H1 (cell line): Measurements from ENCODE around the gene FOXF2. TPM values are rescaled to one million over a fixed set of nuclear protein-coding genes. Genes with fewer than 3 reads are reported as not detected.

ENCODE experiments used
- polyA plus RNA-seq, 7 experiments: library from polyadenylated mRNA; depleted of rRNA in 3 of 7; stranded (reverse) in 5 of 7; unstranded in 2 of 7; fragments of >200 nt in 5 of 7; fragments of 200-250 nt in 2 of 7; gene quantifications; 1 replicate in 5 of 7; 2 replicates in 1 of 7; 4 replicates in 1 of 7; pipeline versions ENCODE4 v1.2.1 to v1.2.3, GENCODE V29; 2011 to 2013; ENCODE audit warnings: missing spikeins in 2 of 7, mixed read lengths in 2 of 7
- total RNA-seq: library from RNA; stranded (reverse); fragmentation: NEBNext Ultra II Directional; extraction: Animal tissue kit (Norgen Biotek cat#: 25700); gene quantifications from 2 replicates; pipeline ENCODE4 v1.2.1, GENCODE V29; 2021
- TF ChIP-seq, protein P1 (sequence below): fragments of 300-600 bp; sonication (generic); IDR thresholded peaks from 2 replicates; pipeline ENCODE4 v1.7.1; 2012; ENCODE audit warnings: low read length, moderate library complexity, mild to moderate bottlenecking, inconsistent platforms; ENCODE audit not compliant: insufficient replicate concordance

Gene FOXF2
- total and polyA plus RNA-seq, 2 of the 8 experiments (the other 6 are each of a cell fraction or from before 2014, with no cell fraction given), result 0.05 TPM; not detected in 1

DNA sequence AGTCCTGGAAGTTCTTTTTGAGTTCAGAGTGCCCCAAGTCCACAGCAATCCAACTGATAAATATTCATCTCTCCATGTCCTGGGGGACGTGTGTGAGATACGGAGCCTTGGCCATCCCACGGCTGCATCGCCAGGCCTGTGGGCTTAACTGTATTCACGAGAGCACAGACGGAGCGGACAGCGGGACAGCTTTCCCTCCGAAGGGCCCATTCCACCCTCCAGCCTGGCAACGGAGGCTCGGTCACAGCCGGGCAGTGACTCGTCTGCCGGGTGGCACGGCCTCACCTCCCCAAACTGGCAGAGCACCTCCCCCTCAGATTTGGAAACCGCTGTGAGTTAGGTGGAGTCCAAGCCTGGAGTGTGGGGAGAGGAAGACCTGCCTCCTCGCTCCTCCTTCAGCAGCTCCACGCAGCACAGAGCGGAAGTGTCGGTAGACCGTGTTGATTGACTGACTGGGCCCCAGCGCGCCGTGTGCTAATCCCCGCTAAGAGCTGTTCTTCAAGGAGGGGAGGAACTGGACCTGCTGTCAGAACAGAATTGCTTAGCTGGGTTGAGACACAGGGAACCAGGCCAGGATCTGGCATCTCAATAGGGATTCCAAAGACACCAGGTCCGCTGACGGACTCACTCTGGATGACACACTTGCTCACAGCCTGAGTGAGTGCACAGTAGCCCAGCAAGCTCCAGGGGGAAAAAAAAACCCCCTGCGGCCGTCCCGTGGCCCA, 10.9 kb downstream of the FOXF2 start (continued):
- TF ChIP-seq, protein P1, sequence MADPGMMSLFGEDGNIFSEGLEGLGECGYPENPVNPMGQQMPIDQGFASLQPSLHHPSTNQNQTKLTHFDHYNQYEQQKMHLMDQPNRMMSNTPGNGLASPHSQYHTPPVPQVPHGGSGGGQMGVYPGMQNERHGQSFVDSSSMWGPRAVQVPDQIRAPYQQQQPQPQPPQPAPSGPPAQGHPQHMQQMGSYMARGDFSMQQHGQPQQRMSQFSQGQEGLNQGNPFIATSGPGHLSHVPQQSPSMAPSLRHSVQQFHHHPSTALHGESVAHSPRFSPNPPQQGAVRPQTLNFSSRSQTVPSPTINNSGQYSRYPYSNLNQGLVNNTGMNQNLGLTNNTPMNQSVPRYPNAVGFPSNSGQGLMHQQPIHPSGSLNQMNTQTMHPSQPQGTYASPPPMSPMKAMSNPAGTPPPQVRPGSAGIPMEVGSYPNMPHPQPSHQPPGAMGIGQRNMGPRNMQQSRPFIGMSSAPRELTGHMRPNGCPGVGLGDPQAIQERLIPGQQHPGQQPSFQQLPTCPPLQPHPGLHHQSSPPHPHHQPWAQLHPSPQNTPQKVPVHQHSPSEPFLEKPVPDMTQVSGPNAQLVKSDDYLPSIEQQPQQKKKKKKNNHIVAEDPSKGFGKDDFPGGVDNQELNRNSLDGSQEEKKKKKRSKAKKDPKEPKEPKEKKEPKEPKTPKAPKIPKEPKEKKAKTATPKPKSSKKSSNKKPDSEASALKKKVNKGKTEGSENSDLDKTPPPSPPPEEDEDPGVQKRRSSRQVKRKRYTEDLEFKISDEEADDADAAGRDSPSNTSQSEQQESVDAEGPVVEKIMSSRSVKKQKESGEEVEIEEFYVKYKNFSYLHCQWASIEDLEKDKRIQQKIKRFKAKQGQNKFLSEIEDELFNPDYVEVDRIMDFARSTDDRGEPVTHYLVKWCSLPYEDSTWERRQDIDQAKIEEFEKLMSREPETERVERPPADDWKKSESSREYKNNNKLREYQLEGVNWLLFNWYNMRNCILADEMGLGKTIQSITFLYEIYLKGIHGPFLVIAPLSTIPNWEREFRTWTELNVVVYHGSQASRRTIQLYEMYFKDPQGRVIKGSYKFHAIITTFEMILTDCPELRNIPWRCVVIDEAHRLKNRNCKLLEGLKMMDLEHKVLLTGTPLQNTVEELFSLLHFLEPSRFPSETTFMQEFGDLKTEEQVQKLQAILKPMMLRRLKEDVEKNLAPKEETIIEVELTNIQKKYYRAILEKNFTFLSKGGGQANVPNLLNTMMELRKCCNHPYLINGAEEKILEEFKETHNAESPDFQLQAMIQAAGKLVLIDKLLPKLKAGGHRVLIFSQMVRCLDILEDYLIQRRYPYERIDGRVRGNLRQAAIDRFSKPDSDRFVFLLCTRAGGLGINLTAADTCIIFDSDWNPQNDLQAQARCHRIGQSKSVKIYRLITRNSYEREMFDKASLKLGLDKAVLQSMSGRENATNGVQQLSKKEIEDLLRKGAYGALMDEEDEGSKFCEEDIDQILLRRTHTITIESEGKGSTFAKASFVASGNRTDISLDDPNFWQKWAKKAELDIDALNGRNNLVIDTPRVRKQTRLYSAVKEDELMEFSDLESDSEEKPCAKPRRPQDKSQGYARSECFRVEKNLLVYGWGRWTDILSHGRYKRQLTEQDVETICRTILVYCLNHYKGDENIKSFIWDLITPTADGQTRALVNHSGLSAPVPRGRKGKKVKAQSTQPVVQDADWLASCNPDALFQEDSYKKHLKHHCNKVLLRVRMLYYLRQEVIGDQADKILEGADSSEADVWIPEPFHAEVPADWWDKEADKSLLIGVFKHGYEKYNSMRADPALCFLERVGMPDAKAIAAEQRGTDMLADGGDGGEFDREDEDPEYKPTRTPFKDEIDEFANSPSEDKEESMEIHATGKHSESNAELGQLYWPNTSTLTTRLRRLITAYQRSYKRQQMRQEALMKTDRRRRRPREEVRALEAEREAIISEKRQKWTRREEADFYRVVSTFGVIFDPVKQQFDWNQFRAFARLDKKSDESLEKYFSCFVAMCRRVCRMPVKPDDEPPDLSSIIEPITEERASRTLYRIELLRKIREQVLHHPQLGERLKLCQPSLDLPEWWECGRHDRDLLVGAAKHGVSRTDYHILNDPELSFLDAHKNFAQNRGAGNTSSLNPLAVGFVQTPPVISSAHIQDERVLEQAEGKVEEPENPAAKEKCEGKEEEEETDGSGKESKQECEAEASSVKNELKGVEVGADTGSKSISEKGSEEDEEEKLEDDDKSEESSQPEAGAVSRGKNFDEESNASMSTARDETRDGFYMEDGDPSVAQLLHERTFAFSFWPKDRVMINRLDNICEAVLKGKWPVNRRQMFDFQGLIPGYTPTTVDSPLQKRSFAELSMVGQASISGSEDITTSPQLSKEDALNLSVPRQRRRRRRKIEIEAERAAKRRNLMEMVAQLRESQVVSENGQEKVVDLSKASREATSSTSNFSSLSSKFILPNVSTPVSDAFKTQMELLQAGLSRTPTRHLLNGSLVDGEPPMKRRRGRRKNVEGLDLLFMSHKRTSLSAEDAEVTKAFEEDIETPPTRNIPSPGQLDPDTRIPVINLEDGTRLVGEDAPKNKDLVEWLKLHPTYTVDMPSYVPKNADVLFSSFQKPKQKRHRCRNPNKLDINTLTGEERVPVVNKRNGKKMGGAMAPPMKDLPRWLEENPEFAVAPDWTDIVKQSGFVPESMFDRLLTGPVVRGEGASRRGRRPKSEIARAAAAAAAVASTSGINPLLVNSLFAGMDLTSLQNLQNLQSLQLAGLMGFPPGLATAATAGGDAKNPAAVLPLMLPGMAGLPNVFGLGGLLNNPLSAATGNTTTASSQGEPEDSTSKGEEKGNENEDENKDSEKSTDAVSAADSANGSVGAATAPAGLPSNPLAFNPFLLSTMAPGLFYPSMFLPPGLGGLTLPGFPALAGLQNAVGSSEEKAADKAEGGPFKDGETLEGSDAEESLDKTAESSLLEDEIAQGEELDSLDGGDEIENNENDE, result no peak
